Liver (tissue), 3 donors: ENCODE measurements around the gene BPIFB4.

Experiments
- ATF3 ChIP-seq: IDR thresholded peaks from 2 replicates; pipeline ENCODE4 v1.6.1; 2016; ENCODE audit warnings: antibody characterized with exemption
- CTCF ChIP-seq: fragments of 150-350 bp; IDR thresholded peaks from 2 replicates; pipeline ENCODE4 v1.5.1; 2017; ENCODE audit warnings: improper control_type of control experiment, low read depth, low read length; ENCODE audit not compliant: missing input control
- FOXA1 ChIP-seq: IDR thresholded peaks from 2 replicates; pipeline ENCODE4 v1.6.1; 2016; ENCODE audit warnings: antibody characterized with exemption
- NR2F2 ChIP-seq: IDR thresholded peaks from 2 replicates; pipeline ENCODE4 v1.6.1; 2016; ENCODE audit warnings: antibody characterized with exemption
- donor health status: healthy.
- donor health status: healthy.

GRCh38 chr20:33124994-33125393 is 45.6 kb downstream of the BPIFB4 start:
- TF ChIP-seq ATF3, result no peak
- no peak for TF ChIP-seq CTCF
- TF ChIP-seq NR2F2, result no peak
- no peak for TF ChIP-seq FOXA1
